Hepatocyte (in vitro differentiated cells): Measurements from ENCODE around the gene COMT. TPM values are rescaled to one million over a fixed set of nuclear protein-coding genes. Genes with fewer than 3 reads are reported as not detected.

Experiments
- DNase-seq: peaks from one replicate; pipeline ENCODE4 v3.0.0-alpha.2; 2016; ENCODE audit warnings: low spot score
- H2AFZ ChIP-seq: fragments of 200-600 bp; sonication (generic); 2 replicates; pipeline ENCODE4 v1.6.0; 2016; ENCODE audit warnings: antibody characterized with exemption, mild to moderate bottlenecking
- H3K27ac ChIP-seq: fragments of 200-600 bp; sonication (generic); 2 replicates; pipeline ENCODE4 v1.5.1; 2016; ENCODE audit warnings: mild to moderate bottlenecking
- H3K27me3 ChIP-seq: fragments of 200-600 bp; sonication (generic); 2 replicates; pipeline ENCODE4 v1.6.1; 2016
- H3K36me3 ChIP-seq: fragments of 200-600 bp; sonication (generic); replicated peaks from 2 replicates; pipeline ENCODE4 v1.5.1; 2016; ENCODE audit warnings: low read depth; ENCODE audit not compliant: insufficient read depth
- H3K4me1 ChIP-seq: fragments of 200-600 bp; sonication (generic); 2 replicates; pipeline ENCODE4 v1.5.1; 2016; ENCODE audit warnings: mild to moderate bottlenecking, moderate library complexity; ENCODE audit not compliant: insufficient read depth
- H3K4me2 ChIP-seq: fragments of 200-600 bp; sonication (generic); 2 replicates; pipeline ENCODE4 v1.6.0; 2016
- H3K4me3 ChIP-seq: fragments of 200-600 bp; sonication (generic); 2 replicates; pipeline ENCODE4 v1.5.1; 2016; ENCODE audit warnings: mild to moderate bottlenecking
- H3K79me2 ChIP-seq: fragments of 200-600 bp; sonication (generic); 2 replicates; pipeline ENCODE4 v1.6.0; 2017; ENCODE audit warnings: mild to moderate bottlenecking
- H3K9me2 ChIP-seq: fragments of 200-600 bp; sonication (generic); replicated peaks from 2 replicates; pipeline ENCODE4 v1.6.0; 2017; ENCODE audit warnings: mild to moderate bottlenecking; ENCODE audit not compliant: insufficient read depth
- H3K9me3 ChIP-seq: fragments of 200-600 bp; sonication (generic); 2 replicates; pipeline ENCODE4 v1.5.1; 2016; ENCODE audit warnings: low read depth, mild to moderate bottlenecking
- H4K20me1 ChIP-seq: fragments of 200-600 bp; sonication (generic); 2 replicates; pipeline ENCODE4 v1.6.0; 2016; ENCODE audit warnings: mild to moderate bottlenecking; ENCODE audit not compliant: insufficient read depth, poor library complexity, severe bottlenecking
- EZH2 ChIP-seq: fragments of 200-600 bp; sonication (generic); IDR thresholded peaks from 2 replicates; pipeline ENCODE4 v1.6.1; 2016; ENCODE audit warnings: antibody characterized with exemption, mild to moderate bottlenecking, borderline replicate concordance
- EZH2phosphoT487 ChIP-seq: fragments of 200-600 bp; sonication (generic); IDR thresholded peaks from one replicate; pipeline ENCODE4 v1.6.1; 2018; ENCODE audit warnings: antibody characterized with exemption, mild to moderate bottlenecking, low read depth, moderate library complexity; ENCODE audit not compliant: unreplicated experiment, severe bottlenecking
- WGBS: methylation state at CpG from one replicate; pipeline ENCODE4 v1.1.6; 2016; ENCODE audit warnings: low lambda C conversion rate; ENCODE audit errors: missing lambda C conversion rate; 5-methylcytosine and 5-hydroxymethylcytosine counted together
- polyA plus RNA-seq: library from polyadenylated mRNA; unstranded; fragments of >200 nt; fragmentation: Nextera tagmentation; extraction: Ambion mirVana; gene quantifications from 2 replicates; pipeline ENCODE4 v1.2.1, GENCODE V29; 2016
- total RNA-seq: library from RNA; depleted of rRNA; stranded (reverse); fragments of >200 nt; gene quantifications from 2 replicates; pipeline ENCODE4 v1.2.3, GENCODE V29; 2014
- TF ChIP-seq, protein P1 (sequence below): fragments of 200-600 bp; sonication (generic); IDR thresholded peaks from 2 replicates; pipeline ENCODE4 v1.5.1; 2016; ENCODE audit warnings: antibody characterized with exemption, mild to moderate bottlenecking; ENCODE audit not compliant: poor library complexity

Gene COMT
- total and polyA plus RNA-seq, 2 experiments from 2014 or later, result 74.5 to 153 TPM

DNA sequence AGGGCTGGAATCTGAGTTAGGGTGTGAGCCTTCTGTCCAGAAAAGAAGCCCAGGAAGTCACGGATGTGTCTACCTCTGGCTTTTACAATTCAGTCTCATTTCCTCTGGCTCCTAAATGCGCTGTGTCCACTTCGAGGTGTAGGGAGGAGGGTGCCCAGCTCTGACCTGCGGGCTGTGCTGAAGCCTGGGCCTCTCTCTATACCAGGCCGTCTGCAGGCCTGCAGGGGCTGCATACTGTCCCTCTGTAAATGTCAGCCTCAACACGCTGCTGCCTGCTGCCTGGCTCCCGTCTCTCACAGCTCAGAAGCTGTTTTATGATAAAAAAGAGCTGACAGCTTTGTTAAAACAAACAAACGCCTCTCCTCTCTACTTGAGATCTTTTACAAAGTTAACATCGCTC, 60.6 kb downstream of the COMT start:
- Histone ChIP-seq H3K4me3 (no peak overlapping the region), H4K20me1 (no peaks in the 10 kb centered on the region), H3K36me3 (no peaks in the 10 kb centered on the region), H3K27ac (no peak overlapping the region), H3K9me3 (peaks cover 9% of the 10 kb centered on the region), H3K4me1 (peaks cover 12% of the 10 kb centered on the region), H3K27me3 (no peaks in the 10 kb centered on the region), H3K79me2 (no peaks in the 10 kb centered on the region), H3K4me2 (no peak overlapping the region), H2AFZ (no peak overlapping the region), H3K9me2 (no peaks in the 10 kb centered on the region)
- WGBS, result 46% methylated on average over 9 of the region's 9 CpGs
- no peak for DNase-seq
- TF ChIP-seq EZH2phosphoT487, result no peak

DNA sequence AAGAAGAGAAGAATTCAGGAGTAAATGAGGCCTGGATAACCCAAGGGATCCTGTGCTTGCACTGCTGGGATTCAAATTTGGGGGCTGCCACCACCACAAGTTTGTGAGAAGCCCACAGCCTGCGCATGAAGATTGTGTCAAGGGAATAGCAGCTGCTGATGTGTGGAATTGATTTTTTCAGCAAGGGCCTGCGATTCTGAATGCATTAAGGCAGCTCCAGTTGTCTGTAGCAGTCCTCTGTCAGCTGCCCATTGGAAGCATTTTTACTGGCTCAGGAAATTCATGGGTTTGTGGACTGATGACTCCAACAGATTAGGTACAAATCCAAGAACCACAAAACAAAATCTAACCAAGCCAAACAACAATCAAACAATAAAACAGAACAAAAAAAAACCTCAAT, 61.1 kb downstream of the COMT start:
- no peak overlapping the region for H3K27ac ChIP-seq
- no peak for DNase-seq
- no peak for TF ChIP-seq EZH2phosphoT487
- no peak for TF ChIP-seq EZH2
- TF ChIP-seq, protein P1, sequence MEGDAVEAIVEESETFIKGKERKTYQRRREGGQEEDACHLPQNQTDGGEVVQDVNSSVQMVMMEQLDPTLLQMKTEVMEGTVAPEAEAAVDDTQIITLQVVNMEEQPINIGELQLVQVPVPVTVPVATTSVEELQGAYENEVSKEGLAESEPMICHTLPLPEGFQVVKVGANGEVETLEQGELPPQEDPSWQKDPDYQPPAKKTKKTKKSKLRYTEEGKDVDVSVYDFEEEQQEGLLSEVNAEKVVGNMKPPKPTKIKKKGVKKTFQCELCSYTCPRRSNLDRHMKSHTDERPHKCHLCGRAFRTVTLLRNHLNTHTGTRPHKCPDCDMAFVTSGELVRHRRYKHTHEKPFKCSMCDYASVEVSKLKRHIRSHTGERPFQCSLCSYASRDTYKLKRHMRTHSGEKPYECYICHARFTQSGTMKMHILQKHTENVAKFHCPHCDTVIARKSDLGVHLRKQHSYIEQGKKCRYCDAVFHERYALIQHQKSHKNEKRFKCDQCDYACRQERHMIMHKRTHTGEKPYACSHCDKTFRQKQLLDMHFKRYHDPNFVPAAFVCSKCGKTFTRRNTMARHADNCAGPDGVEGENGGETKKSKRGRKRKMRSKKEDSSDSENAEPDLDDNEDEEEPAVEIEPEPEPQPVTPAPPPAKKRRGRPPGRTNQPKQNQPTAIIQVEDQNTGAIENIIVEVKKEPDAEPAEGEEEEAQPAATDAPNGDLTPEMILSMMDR, result no peak
- H3K4me2 ChIP-seq, result no peak overlapping the region
- no peaks in the 10 kb centered on the region for H3K36me3 ChIP-seq
- no peaks in the 10 kb centered on the region for H3K9me2 ChIP-seq
- no peaks in the 10 kb centered on the region for H3K79me2 ChIP-seq
- peaks cover 12% of the 10 kb centered on the region for H3K4me1 ChIP-seq
- H3K4me3 ChIP-seq, result no peak overlapping the region
- peaks cover 9% of the 10 kb centered on the region for H3K9me3 ChIP-seq
- H2AFZ ChIP-seq, result no peak overlapping the region
- 82% methylated on average over 2 of the region's 2 CpGs for WGBS
- no peaks in the 10 kb centered on the region for H4K20me1 ChIP-seq
- no peaks in the 10 kb centered on the region for H3K27me3 ChIP-seq

- TF ChIP-seq, protein P1, result no peak
- TF ChIP-seq EZH2 (no peak), EZH2phosphoT487 (no peak)
- Histone ChIP-seq H3K79me2 (no peaks in the 10 kb centered on the region), H3K27ac (no peak overlapping the region), H3K4me2 (no peak overlapping the region), H4K20me1 (no peaks in the 10 kb centered on the region), H3K9me3 (peaks cover 9% of the 10 kb centered on the region), H3K9me2 (no peaks in the 10 kb centered on the region), H3K36me3 (no peaks in the 10 kb centered on the region), H2AFZ (no peak overlapping the region), H3K4me1 (peaks cover 12% of the 10 kb centered on the region), H3K27me3 (no peaks in the 10 kb centered on the region), H3K4me3 (no peak overlapping the region)
- DNase-seq, result no peak
- 100% methylated on average over 1 of the region's 1 CpG for WGBS
Observed at GRCh38 chr22:20003304-20003703, 61.7 kb downstream of the COMT start.

DNA sequence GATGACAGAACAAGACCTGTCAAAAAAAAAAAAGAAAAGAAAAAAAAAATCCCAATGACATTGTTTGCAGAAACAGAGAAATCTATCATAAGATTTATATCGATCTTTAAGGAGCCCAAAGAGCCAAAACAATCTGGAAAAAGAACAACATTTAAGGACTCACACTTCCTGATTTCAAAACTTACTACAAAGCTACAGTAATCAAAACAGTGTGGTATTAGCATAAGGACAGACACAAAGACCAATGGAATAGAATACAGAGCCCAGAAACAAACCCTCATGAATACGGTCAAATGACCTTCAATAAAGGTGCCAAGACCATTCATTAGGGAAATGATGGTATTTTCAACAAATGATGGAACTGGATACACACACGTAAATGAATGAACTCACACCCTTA, 62.9 kb downstream of the COMT start:
- Histone ChIP-seq H3K4me1 (peaks cover 8% of the 10 kb centered on the region), H3K27me3 (no peaks in the 10 kb centered on the region), H2AFZ (no peak overlapping the region), H3K9me2 (no peaks in the 10 kb centered on the region), H3K4me3 (no peak overlapping the region), H3K9me3 (peaks cover 9% of the 10 kb centered on the region), H3K79me2 (no peaks in the 10 kb centered on the region), H3K27ac (no peak overlapping the region), H4K20me1 (no peaks in the 10 kb centered on the region), H3K36me3 (no peaks in the 10 kb centered on the region), H3K4me2 (no peak overlapping the region)
- WGBS, result 91% methylated on average over 3 of the region's 3 CpGs
- DNase-seq, result no peak
- TF ChIP-seq EZH2phosphoT487 (no peak), EZH2 (no peak)
- TF ChIP-seq, protein P1, result no peak
